GM19372 (cell line): Measurements from ENCODE around the gene SENP3.
"Not testable (repeated sequence)": the region's sequence is repeated elsewhere in the genome, so short reads cannot be mapped to it uniquely, and the experiment has no call there.

Experiments used
- ATAC-seq: cut with Tn5 transposase; IDR thresholded peaks from one replicate; pipeline ENCODE4 v1.9.1; 2021; ENCODE audit warnings: mild to moderate bottlenecking, low read depth, moderate library complexity; ENCODE audit not compliant: unreplicated experiment

Gene SENP3

GRCh38 chr17:7590743-7591142 lies 29.0 kb downstream of the SENP3 start:
- ATAC-seq: no peak

- ATAC-seq: no peak
Observed at GRCh38 chr17:7591596-7591995, 29.9 kb downstream of the SENP3 start.

GRCh38 chr17:7592422-7593021 lies 30.8 kb downstream of the SENP3 start:
- no peak for ATAC-seq

- no peak for ATAC-seq
Observed at GRCh38 chr17:7593296-7593695, 31.6 kb downstream of the SENP3 start.

- not testable (repeated sequence) for ATAC-seq
Observed at GRCh38 chr17:7597561-7597960, 35.8 kb downstream of the SENP3 start.

- no peak for ATAC-seq
Observed at GRCh38 chr17:7606280-7606679, 44.6 kb downstream of the SENP3 start.

- no peak for ATAC-seq
Observed at GRCh38 chr17:7610641-7611040, 48.9 kb downstream of the SENP3 start.

GRCh38 chr17:7611635-7612293 lies 50.0 kb downstream of the SENP3 start:
- ATAC-seq: no peak

GRCh38 chr17:7612294-7612640 lies 50.5 kb downstream of the SENP3 start:
- ATAC-seq: no peak

GRCh38 chr17:7613769-7614424 lies 52.2 kb downstream of the SENP3 start:
- ATAC-seq: no peak

GRCh38 chr17:7614425-7615264 lies 52.9 kb downstream of the SENP3 start, which contains the start of gene FXR2:
FXR2 (minus strand) TSS chr17:7614897; CDS start chr17:7614532, 365 bp downstream.
- ATAC-seq: peak; percentile 90

GRCh38 chr17:7615265-7615747 lies 53.6 kb downstream of the SENP3 start:
- ATAC-seq: no peak

GRCh38 chr17:7618608-7619007 lies 56.9 kb downstream of the SENP3 start:
- ATAC-seq: no peak

GRCh38 chr17:7620835-7621234 lies 59.1 kb downstream of the SENP3 start:
- no peak for ATAC-seq
